ENCODE results near the gene TNS4.

DNA sequence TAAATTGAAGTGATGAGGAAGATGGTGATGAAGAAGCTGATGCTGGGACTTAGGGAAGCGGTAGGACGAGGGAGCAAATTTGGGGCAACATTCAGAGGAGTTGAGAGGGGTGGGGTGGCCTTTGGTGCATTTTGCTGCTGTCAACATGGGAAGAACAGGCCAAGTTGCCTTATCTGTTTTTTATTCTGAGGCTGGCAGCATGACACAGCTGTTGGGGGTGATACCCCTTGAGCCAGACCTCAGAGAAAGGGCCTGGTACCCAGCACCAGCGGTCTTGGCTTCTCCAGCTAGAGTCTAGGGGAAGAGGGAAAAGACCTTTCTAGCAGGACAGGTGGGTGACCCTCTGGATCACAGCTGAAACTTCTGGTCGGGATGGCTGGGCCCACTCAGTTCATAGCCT, 53.6 kb downstream of the TNS4 start:
- TF ChIP-seq, protein P1, sequence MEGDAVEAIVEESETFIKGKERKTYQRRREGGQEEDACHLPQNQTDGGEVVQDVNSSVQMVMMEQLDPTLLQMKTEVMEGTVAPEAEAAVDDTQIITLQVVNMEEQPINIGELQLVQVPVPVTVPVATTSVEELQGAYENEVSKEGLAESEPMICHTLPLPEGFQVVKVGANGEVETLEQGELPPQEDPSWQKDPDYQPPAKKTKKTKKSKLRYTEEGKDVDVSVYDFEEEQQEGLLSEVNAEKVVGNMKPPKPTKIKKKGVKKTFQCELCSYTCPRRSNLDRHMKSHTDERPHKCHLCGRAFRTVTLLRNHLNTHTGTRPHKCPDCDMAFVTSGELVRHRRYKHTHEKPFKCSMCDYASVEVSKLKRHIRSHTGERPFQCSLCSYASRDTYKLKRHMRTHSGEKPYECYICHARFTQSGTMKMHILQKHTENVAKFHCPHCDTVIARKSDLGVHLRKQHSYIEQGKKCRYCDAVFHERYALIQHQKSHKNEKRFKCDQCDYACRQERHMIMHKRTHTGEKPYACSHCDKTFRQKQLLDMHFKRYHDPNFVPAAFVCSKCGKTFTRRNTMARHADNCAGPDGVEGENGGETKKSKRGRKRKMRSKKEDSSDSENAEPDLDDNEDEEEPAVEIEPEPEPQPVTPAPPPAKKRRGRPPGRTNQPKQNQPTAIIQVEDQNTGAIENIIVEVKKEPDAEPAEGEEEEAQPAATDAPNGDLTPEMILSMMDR (IDR thresholded peaks at IDR 0.05): no peak
- no peak for TF ChIP-seq EZH2 (IDR thresholded peaks at IDR 0.05)
- TF ChIP-seq EZH2phosphoT487 (IDR thresholded peaks at IDR 0.05): no peak
